Naive thymus-derived CD4-positive, alpha-beta T cell (primary cell): ENCODE results near the gene RAB39B. TPM values are rescaled to one million over a fixed set of nuclear protein-coding genes. Genes with fewer than 3 reads are reported as not detected.

Experiments used
- ATAC-seq: fragments of 150-1000 bp; cut with Tn5 transposase; 2 replicates; pipeline ENCODE4 v1.10.0; 2021; ENCODE audit warnings: mild to moderate bottlenecking, moderate library complexity
- CTCF ChIA-PET: fragments of 350-600 bp; sonication (Branson Sonifier 250); formaldehyde crosslinking; loops from one replicate; lab custom pipeline; 2021; ENCODE audit warnings: antibody characterized with exemption; lab: Charles Lee
- POLR2A ChIA-PET: fragments of 350-600 bp; sonication (Branson Sonifier 250); formaldehyde crosslinking; loops from one replicate; lab custom pipeline; 2021; ENCODE audit warnings: antibody characterized with exemption, inconsistent platforms; lab: Charles Lee
- DNase-seq, 9 donors: peaks; one replicate each; pipeline versions ENCODE4 v3.0.0 to v3.0.0-alpha.2; 2020 to 2022; ENCODE audit warnings: mixed read lengths in 1 of 9
- H3K27ac ChIP-seq: one replicate; pipeline ENCODE4 v1.7.0; 2013; ENCODE audit warnings: mild to moderate bottlenecking, low read depth, low read length, moderate library complexity
- H3K27me3 ChIP-seq, 2 donors: one replicate each; pipeline ENCODE4 v1.7.0; 2013; ENCODE audit warnings: low read length in 2 of 2, mild to moderate bottlenecking in 2 of 2, moderate library complexity in 2 of 2; ENCODE audit not compliant: control insufficient read depth in 2 of 2, insufficient read depth in 2 of 2
- H3K36me3 ChIP-seq, 3 experiments: 1 replicate in 2 of 3; 2 replicates in 1 of 3; pipeline ENCODE4 v1.7.0; 2013; ENCODE audit warnings: low read length in 3 of 3, mild to moderate bottlenecking in 3 of 3, moderate library complexity in 1 of 3; ENCODE audit not compliant: insufficient read depth in 3 of 3, control insufficient read depth in 2 of 3
- H3K4me1 ChIP-seq, 2 donors: one replicate each; pipeline ENCODE4 v1.7.0; 2013; ENCODE audit warnings: low read length in 2 of 2, mild to moderate bottlenecking in 2 of 2, moderate library complexity in 1 of 2; ENCODE audit not compliant: control insufficient read depth in 2 of 2, insufficient read depth in 2 of 2
- H3K4me3 ChIP-seq: 2 replicates; pipeline ENCODE4 v1.7.0; 2013; ENCODE audit warnings: mild to moderate bottlenecking, low read length
- H3K9me3 ChIP-seq, 3 experiments: 1 replicate in 2 of 3; 2 replicates in 1 of 3; pipeline ENCODE4 v1.7.0; 2013; ENCODE audit warnings: low read length in 3 of 3; ENCODE audit not compliant: control insufficient read depth in 2 of 3
- H3K27ac Mint-ChIP-seq, 9 donors: one replicate each; pipeline ENCODE4 v1.8.0; 2020 to 2022; ENCODE audit warnings: mixed read lengths in 9 of 9, mild to moderate bottlenecking in 8 of 9, moderate library complexity in 5 of 9, inconsistent platforms in 2 of 9
- H3K27me3 Mint-ChIP-seq, 5 donors: one replicate each; pipeline ENCODE4 v1.8.0; 2021 to 2022; ENCODE audit warnings: mixed read lengths in 5 of 5, mild to moderate bottlenecking in 1 of 5
- H3K36me3 Mint-ChIP-seq, 5 donors: one replicate each; pipeline ENCODE4 v1.8.0; 2020 to 2022; ENCODE audit warnings: mixed read lengths in 5 of 5, mild to moderate bottlenecking in 3 of 5, inconsistent platforms in 1 of 5
- H3K4me1 Mint-ChIP-seq, 7 donors: one replicate each; pipeline ENCODE4 v1.8.0; 2020 to 2022; ENCODE audit warnings: mixed read lengths in 7 of 7, mild to moderate bottlenecking in 3 of 7, inconsistent platforms in 1 of 7
- H3K4me3 Mint-ChIP-seq, 10 donors: one replicate each; pipeline ENCODE4 v1.8.0; 2020 to 2022; ENCODE audit warnings: mild to moderate bottlenecking in 10 of 10, mixed read lengths in 10 of 10, moderate library complexity in 6 of 10, inconsistent platforms in 2 of 10
- H3K9me3 Mint-ChIP-seq, 11 donors: one replicate each; pipeline ENCODE4 v1.8.0; 2020 to 2022; ENCODE audit warnings: mixed read lengths in 11 of 11, mild to moderate bottlenecking in 4 of 11, inconsistent platforms in 1 of 11, moderate library complexity in 1 of 11
- intact Hi-C, 2 donors: fragments of 100-400 bp; cut with micrococcal nuclease; formaldehyde crosslinking; loops; one replicate each; pipeline ENCODE4 v1.15.1; 2023
- polyA plus RNA-seq, 2 donors: library from polyadenylated mRNA; unstranded; fragments of 300-500 nt; fragmentation: Illumina TruSeq; gene quantifications; one replicate each; pipeline ENCODE4 v1.2.3, GENCODE V29; 2021
- total RNA-seq, 6 experiments: library from RNA in 5 of 6; stranded (reverse) in 5 of 6; gene quantifications; 1 replicate in 5 of 6; 2 replicates in 1 of 6; pipeline ENCODE4 v1.2.3 and lab custom pipeline; 2021 to 2026

The RAB39B gene
- total and polyA plus RNA-seq, 7 experiments from 2014 or later = 3.9 to 13.3 (median 8.3) TPM

- Histone ChIP-seq H3K9me3 (no peaks in the 10 kb centered on the region), H3K4me1 (peaks cover 0 to 5% of the 10 kb centered on the region in 2 donors), H3K27me3 (no peaks in the 10 kb centered on the region), H3K4me3 (no peak overlapping the region), H3K36me3 (no peaks in the 10 kb centered on the region), H3K27ac (no peak overlapping the region)
- Mint-ChIP-seq H3K4me1 (peaks cover 0 to 7% (median 5%) of the 10 kb centered on the region in 7 donors), H3K9me3 (no peaks in the 10 kb centered on the region), H3K27ac (no peak overlapping the region), H3K36me3 (no peaks in the 10 kb centered on the region), H3K27me3 (no peaks in the 10 kb centered on the region), H3K4me3 (no peak overlapping the region)
- ATAC-seq (no peak), DNase-seq (no peak)
- intact Hi-C loops = no loop called here
- ChIA-PET POLR2A (interaction anchor here (0.6 kb wide), 1 partner anchor 140 kb away, joined by 3 read pairs; the partner anchor contains the start of gene BRCC3), CTCF (no interaction called here)
Measured at GRCh38 chrX:155211208-155211607, 53.1 kb downstream of the RAB39B start.

Other genes with a start within 250 kb of the RAB39B start
- gene F8, start 241.8 kb downstream of the RAB39B start, total RNA-seq = 1 to 10 TPM in 3 of 5 experiments, under 1 TPM in 2; 0.61 to 5.7 (median 1.1) TPM
- 1 to 10 TPM; 1.3 to 1.7 TPM for gene F8, start 241.8 kb downstream of the RAB39B start, polyA plus RNA-seq
- gene FUNDC2, start 237.6 kb downstream of the RAB39B start, total RNA-seq = 10 to 100 TPM; 42.0 to 58.7 (median 50.1) TPM
- 100 to 1,000 TPM; 160 to 184 TPM for gene FUNDC2, start 237.6 kb downstream of the RAB39B start, polyA plus RNA-seq
- 1 to 10 TPM; 3.1 to 6.0 (median 5.1) TPM for gene CMC4, start 193.4 kb downstream of the RAB39B start, total RNA-seq
- 10 to 100 TPM; 22.1 to 22.9 TPM for gene CMC4, start 193.4 kb downstream of the RAB39B start, polyA plus RNA-seq
- 10 to 100 TPM; 10.3 to 21.5 (median 17.1) TPM for gene MTCP1, start 193.4 kb downstream of the RAB39B start, total RNA-seq
- 10 to 100 TPM; 33.7 to 35.2 TPM for gene MTCP1, start 193.4 kb downstream of the RAB39B start, polyA plus RNA-seq
- gene BRCC3, start 193.0 kb downstream of the RAB39B start, total RNA-seq = 10 to 100 TPM; 11.5 to 27.8 (median 15.2) TPM
- 10 to 100 TPM; 18.0 to 22.2 TPM for gene BRCC3, start 193.0 kb downstream of the RAB39B start, polyA plus RNA-seq
- 10 to 100 TPM; 17.3 to 57.4 (median 26.4) TPM for gene VBP1, start 48.0 kb downstream of the RAB39B start, total RNA-seq
- gene VBP1, start 48.0 kb downstream of the RAB39B start, polyA plus RNA-seq = 100 to 1,000 TPM in 1 of 2 donors, 10 to 100 TPM in 1; 59.9 to 104 TPM
- 1 to 10 TPM in 4 of 5 experiments, under 1 TPM in 1; 0.90 to 2.1 (median 1.4) TPM for gene CLIC2, start 70.1 kb upstream of the RAB39B start, total RNA-seq
- gene CLIC2, start 70.1 kb upstream of the RAB39B start, polyA plus RNA-seq = under 1 TPM in 1 of 2 donors, not detected in 1; 0.13 TPM
- gene F8A2, start 117.6 kb upstream of the RAB39B start, total RNA-seq = not detected
- not detected for gene F8A2, start 117.6 kb upstream of the RAB39B start, polyA plus RNA-seq
- 10 to 100 TPM in 3 of 5 experiments, under 1 TPM in 2; 0.38 to 21.7 (median 18.7) TPM for gene F8A3, start 194.1 kb upstream of the RAB39B start, total RNA-seq
- 10 to 100 TPM in 1 of 2 donors, 1 to 10 TPM in 1; 7.2 to 16.2 TPM for gene F8A3, start 194.1 kb upstream of the RAB39B start, polyA plus RNA-seq